Measurements from ENCODE around the gene EIF3B.

DNA sequence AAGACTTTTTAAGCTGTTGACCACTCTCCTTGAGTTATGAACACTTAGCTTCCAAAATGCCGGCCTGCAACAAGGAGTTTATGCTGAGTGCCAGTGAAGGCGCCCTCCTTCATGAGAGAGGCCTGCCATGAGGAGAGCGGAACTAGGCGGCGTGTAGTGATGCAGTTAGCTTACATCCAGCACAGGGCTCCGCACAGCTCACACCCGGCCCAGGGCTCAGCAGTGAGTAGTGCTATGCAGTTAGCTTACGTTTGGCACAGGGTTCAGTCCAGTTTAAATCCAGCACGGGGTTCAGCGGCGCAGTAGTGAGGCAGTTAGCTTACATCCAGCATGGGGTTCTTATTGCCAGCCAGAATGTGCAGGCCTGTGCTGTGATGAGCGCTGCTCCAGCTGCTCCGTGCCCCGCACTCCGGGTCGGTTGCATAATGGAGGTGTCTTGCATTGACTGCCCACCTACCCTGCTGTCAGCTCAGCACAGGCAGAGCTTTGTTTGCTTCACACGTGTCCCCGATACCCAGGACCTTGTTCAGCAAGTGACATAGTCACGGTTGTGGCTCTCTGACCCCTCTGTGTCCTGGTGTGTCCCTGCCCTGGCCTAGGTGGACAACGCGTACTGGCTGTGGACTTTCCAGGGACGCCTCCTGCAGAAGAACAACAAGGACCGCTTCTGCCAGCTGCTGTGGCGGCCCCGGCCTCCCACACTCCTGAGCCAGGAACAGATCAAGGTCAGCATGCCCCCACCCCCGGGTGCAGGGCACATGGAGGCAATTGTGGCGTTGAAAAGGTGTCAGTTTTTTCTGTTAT is 21.9 kb downstream of the EIF3B start:
- TF ChIP-seq, protein P1, sequence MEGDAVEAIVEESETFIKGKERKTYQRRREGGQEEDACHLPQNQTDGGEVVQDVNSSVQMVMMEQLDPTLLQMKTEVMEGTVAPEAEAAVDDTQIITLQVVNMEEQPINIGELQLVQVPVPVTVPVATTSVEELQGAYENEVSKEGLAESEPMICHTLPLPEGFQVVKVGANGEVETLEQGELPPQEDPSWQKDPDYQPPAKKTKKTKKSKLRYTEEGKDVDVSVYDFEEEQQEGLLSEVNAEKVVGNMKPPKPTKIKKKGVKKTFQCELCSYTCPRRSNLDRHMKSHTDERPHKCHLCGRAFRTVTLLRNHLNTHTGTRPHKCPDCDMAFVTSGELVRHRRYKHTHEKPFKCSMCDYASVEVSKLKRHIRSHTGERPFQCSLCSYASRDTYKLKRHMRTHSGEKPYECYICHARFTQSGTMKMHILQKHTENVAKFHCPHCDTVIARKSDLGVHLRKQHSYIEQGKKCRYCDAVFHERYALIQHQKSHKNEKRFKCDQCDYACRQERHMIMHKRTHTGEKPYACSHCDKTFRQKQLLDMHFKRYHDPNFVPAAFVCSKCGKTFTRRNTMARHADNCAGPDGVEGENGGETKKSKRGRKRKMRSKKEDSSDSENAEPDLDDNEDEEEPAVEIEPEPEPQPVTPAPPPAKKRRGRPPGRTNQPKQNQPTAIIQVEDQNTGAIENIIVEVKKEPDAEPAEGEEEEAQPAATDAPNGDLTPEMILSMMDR (IDR thresholded peaks at IDR 0.05; ENCODE audit: borderline replicate concordance, extremely low read depth, low read length, poor library complexity, severe bottlenecking) = no peak
- no peak for TF ChIP-seq EZH2 (IDR thresholded peaks at IDR 0.05; ENCODE audit: borderline replicate concordance, low read depth, low read length, severe bottlenecking)

Data from DND-41 (cell line).